ENCODE data around the gene MYO10. TPM values are rescaled to one million over a fixed set of nuclear protein-coding genes. Genes with fewer than 3 reads are reported as not detected.
"Not testable (repeated sequence)": the region's sequence is repeated elsewhere in the genome, so short reads cannot be mapped to it uniquely, and the experiment has no call there.

The MYO10 gene
- 71.9 TPM for total RNA-seq (2021; ENCODE audit: unreplicated experiment)
- polyA plus RNA-seq (2012; ENCODE audit: insufficient read length): 68.6 TPM
- percentile 90 among the genes with signal in this experiment for Bru-seq, nascent RNA
- BruChase-seq, experiment 1, labeled RNA remaining after a 2-hour chase: percentile 75 among the genes with signal in this experiment
- BruChase-seq, experiment 2, labeled RNA remaining after a 6-hour chase: percentile 84 among the genes with signal in this experiment
- long read RNA-seq, partial matches to known transcripts: 83 of 113 reads
- long read RNA-seq, other reads (novel, unspliced or antisense): 26 of 113 reads

- Histone ChIP-seq H3K4me1 (ENCODE audit: control insufficient read depth, insufficient read depth, low read length) (peaks cover 28% of the 10 kb centered on the region), H3K4me3 (ENCODE audit: low read depth in 2 of 2, low read length in 2 of 2) (peak within 1 kb of the TSS; percentile 96 to 97), H3K36me3 (ENCODE audit: control insufficient read depth, insufficient read depth, low read length) (peaks cover 6% of the 10 kb centered on the region), H3K27ac (ENCODE audit: low read length) (peak within 1 kb of the TSS; percentile 91), H3K27me3 (ENCODE audit: control insufficient read depth, insufficient read depth, low read length) (peaks cover 9% of the 10 kb centered on the region), H3K9me3 (ENCODE audit: control insufficient read depth, insufficient read depth, low read depth, low read length) (no peaks in the 10 kb centered on the region)
- ChIA-PET CTCF (interaction anchor here (0.7 kb wide), 1 partner anchor 91 kb away, joined by 4 read pairs; no protein-coding TSS in a partner anchor), POLR2A (interaction anchor here (0.5 to 0.7 kb wide), 6 partner anchors 11 to 70 kb away, joined by 3 to 6 read pairs (median 4); no protein-coding TSS in a partner anchor)
- intact Hi-C loops (cut with micrococcal nuclease; ENCODE audit: unreplicated experiment): no loop called here
- ATAC-seq (peak; percentile 88), DNase-seq (ENCODE audit: low read depth, low spot score) (no peak)
- BruUV-seq (replicated peaks): no TSS peak
- TF ChIP-seq SIN3A (IDR thresholded peaks at IDR 0.05; ENCODE audit: borderline replicate concordance, insufficient read depth, low read depth, low read length) (no peak), TCF7L2 (IDR thresholded peaks at IDR 0.05; ENCODE audit: low read depth, low read length) (peak; percentile 91), POLR2AphosphoS5 (IDR thresholded peaks at IDR 0.05; ENCODE audit: low read depth, low read length) (peak; percentile 62; the same call in 1 of the 2 replicates), CTCF (IDR thresholded peaks at IDR 0.05) (no peak), REST (IDR thresholded peaks at IDR 0.05; ENCODE audit: insufficient read depth in 1 of 2, low read depth in 2 of 2, low read length in 1 of 2) (no peak; a peak in 1 of 4 replicates)
- in situ Hi-C loops (cut with HindIII; ENCODE audit: low pct_unique_long_range_greater_than_20kb, low sequenced_read_pairs): loop anchor here (25.0 kb wide), 1 partner anchor 201 kb away; no protein-coding TSS in a partner anchor
Measured at GRCh38 chr5:16936150-16936988, at the start of gene MYO10. Gene MYO10, minus strand, starts transcription at chr5:16936288. Its CDS starts 480 bp downstream, at chr5:16935808.

- H3K27me3 ChIP-seq (ENCODE audit: control insufficient read depth, insufficient read depth, low read length); H3K36me3 ChIP-seq (ENCODE audit: control insufficient read depth, insufficient read depth, low read length); intact Hi-C loops (cut with micrococcal nuclease; ENCODE audit: unreplicated experiment); BruUV-seq (replicated peaks); H3K4me1 ChIP-seq (ENCODE audit: control insufficient read depth, insufficient read depth, low read length); H3K4me3 ChIP-seq (ENCODE audit: low read depth in 2 of 2, low read length in 2 of 2); DNase-seq (ENCODE audit: low read depth, low spot score); H3K27ac ChIP-seq (ENCODE audit: low read length); in situ Hi-C loops (cut with HindIII; ENCODE audit: low pct_unique_long_range_greater_than_20kb, low sequenced_read_pairs); ATAC-seq; POLR2A ChIA-PET; H3K9me3 ChIP-seq (ENCODE audit: control insufficient read depth, insufficient read depth, low read depth, low read length); CTCF ChIA-PET: not testable (repeated sequence)
Measured at GRCh38 chr5:16985304-16985703, 49.2 kb upstream of the MYO10 start.

Data from Panc1 (cell line).